AG09309 (cell line): ENCODE data around the gene PDE9A.

ENCODE experiments used
- DNase-seq: peaks from one replicate; pipeline ENCODE4 v3.0.0-alpha.2; 2010; ENCODE audit warnings: low read depth
- H3K4me3 ChIP-seq: 2 replicates; pipeline ENCODE4 v1.5.1; 2011; ENCODE audit warnings: mild to moderate bottlenecking, low read depth, low read length, moderate library complexity; ENCODE audit not compliant: control insufficient read depth
- CTCF ChIP-seq: IDR thresholded peaks from 2 replicates; pipeline ENCODE4 v1.5.1; 2011; ENCODE audit warnings: mild to moderate bottlenecking, low read depth, low read length, inconsistent platforms; ENCODE audit not compliant: insufficient read depth, control insufficient read depth; ENCODE audit errors: missing control alignments

Gene PDE9A

GRCh38 chr21:42746593-42747275 lies 93.3 kb downstream of the PDE9A start:
- DNase-seq = no peak

GRCh38 chr21:42747276-42747701 lies 93.9 kb downstream of the PDE9A start:
- no peak for DNase-seq
- no peak overlapping the region for H3K4me3 ChIP-seq
- no peak for TF ChIP-seq CTCF

More at GRCh38 chr21:42746593-42747275, 93.3 kb downstream of the PDE9A start:
- TF ChIP-seq CTCF = no peak
- H3K4me3 ChIP-seq = no peak overlapping the region

DNA sequence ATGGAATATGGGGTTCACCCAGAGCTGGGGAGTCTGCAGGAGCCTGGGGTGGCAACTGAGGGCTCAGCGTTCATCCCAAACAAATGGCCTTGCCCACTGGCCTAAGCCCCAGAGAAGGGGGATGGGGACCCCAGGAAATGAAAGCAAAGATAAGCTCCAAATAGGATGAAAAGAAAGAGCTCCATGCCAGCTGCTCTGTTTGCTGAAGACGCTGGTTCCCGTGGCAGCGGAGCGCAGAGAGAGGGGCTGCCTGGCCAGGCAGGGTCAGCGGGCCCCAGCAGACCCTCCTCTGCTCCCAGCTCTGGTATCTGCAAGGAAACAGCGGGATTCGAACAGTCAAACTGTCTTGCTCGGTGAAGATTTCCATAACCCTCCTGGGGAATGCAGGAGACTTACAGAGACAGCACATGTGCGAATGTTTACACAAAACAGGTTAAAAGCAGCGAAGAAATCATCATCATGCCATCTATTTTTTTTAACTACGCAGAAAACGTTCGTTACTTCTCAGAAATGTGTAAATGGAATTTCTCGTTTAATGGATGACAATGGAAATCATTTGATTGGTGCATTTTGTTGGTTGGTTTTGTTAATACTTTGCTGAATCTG lies 94.4 kb downstream of the PDE9A start:
- TF ChIP-seq CTCF = no peak
- H3K4me3 ChIP-seq = no peak overlapping the region
- no peak for DNase-seq

DNA sequence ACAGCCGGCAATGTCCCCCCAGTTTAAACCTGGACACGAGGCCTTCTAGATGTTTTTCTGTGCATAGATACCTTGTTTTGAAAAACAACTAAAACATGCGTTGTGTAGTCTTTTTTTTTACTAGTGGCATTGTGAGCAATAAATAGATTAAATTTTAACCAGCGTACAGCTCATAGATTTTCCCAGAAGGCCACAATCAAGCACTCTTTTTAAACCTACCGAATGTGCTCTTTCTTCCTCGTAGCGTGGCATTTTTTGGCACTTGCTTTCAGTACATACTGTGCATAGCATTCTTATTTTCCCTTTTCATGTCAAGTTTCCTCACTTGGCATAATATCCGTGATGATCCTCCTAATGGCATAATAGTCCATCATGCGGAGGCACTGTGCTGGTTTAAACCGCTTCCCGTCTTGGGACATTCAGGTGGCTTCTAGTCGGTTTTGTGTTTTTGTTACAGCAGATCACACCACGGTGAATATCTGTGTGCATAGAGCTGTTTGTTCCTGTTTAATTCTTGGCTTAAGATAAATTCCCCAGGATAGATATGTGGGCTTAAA lies 95.3 kb downstream of the PDE9A start:
- H3K4me3 ChIP-seq = no peak overlapping the region
- TF ChIP-seq CTCF = no peak
- no peak for DNase-seq

GRCh38 chr21:42750737-42751530 lies 97.5 kb downstream of the PDE9A start:
- H3K4me3 ChIP-seq = no peak overlapping the region
- no peak for DNase-seq
- no peak for TF ChIP-seq CTCF

- no peak for DNase-seq
- H3K4me3 ChIP-seq = no peak overlapping the region
- no peak for TF ChIP-seq CTCF
These were observed 98.4 kb downstream of the PDE9A start for GRCh38 chr21:42751866-42752265.
